HepG2 (cell line): ENCODE results near the gene KIF1B. TPM values are rescaled to one million over a fixed set of nuclear protein-coding genes. Genes with fewer than 3 reads are reported as not detected.

ENCODE experiments used
- ATAC-seq: fragments of 200-7000 bp; cut with Tn5 transposase; 3 replicates; pipeline ENCODE4 v1.9.1; 2020; ENCODE audit warnings: mild to moderate bottlenecking, moderate library complexity
- BruUV-seq: library from RNA; stranded (reverse); fragments of 400-500 nt; replicated peaks from 2 replicates; lab custom pipeline; 2021; lab: Mats Ljungman, UMichigan
- CTCF ChIA-PET: fragments of 300-600 bp; formaldehyde crosslinking; extraction: SDS; loops from one replicate; lab custom pipeline; 2021; ENCODE audit warnings: low total read pairs, inconsistent platforms, low intra/inter-chr PET ratio; lab: Yijun Ruan, JAX
- POLR2A ChIA-PET: fragments of 350-600 bp; sonication (Branson Sonifier 250); formaldehyde crosslinking; loops from one replicate; lab custom pipeline; 2020; ENCODE audit warnings: antibody characterized with exemption, inconsistent platforms; lab: Yijun Ruan, JAX
- DNase-seq: peaks from one replicate; pipeline ENCODE4 v3.0.0-alpha.2; 2015; ENCODE audit warnings: low spot score
- FAIRE-seq: peaks from 3 replicates; lab custom pipeline; 2011; peaks lifted over from hg19 to GRCh38; lab: Jason Lieb, UNC
- H2AFZ ChIP-seq: one replicate; pipeline ENCODE4 v1.6.1; 2011; ENCODE audit warnings: low read length, inconsistent platforms
- H3K27ac ChIP-seq: fragments of 300-600 bp; 3 replicates; pipeline ENCODE4 v1.8.0; 2011; ENCODE audit warnings: mixed run types, mild to moderate bottlenecking, mixed read lengths, low read length, inconsistent platforms; ENCODE audit not compliant: insufficient read depth; ENCODE audit errors: extremely low read length
- H3K27me3 ChIP-seq, 2 experiments: fragments of 200-600 bp in 1 of 2; 2 replicates in 1 of 2; 3 replicates in 1 of 2; pipeline versions ENCODE4 v1.6.0 to v1.8.0; 2011; ENCODE audit warnings: low read length in 2 of 2, mild to moderate bottlenecking in 2 of 2, moderate library complexity in 2 of 2, inconsistent platforms in 1 of 2; ENCODE audit not compliant: insufficient read depth in 2 of 2, control insufficient read depth in 1 of 2
- H3K36me3 ChIP-seq, 2 experiments: fragments of 200-600 bp in 1 of 2; replicated peaks in 1 of 2; 2 replicates in 1 of 2; 3 replicates in 1 of 2; pipeline versions ENCODE4 v1.5.1 to v1.8.0; 2011; ENCODE audit warnings: low read length in 2 of 2, inconsistent platforms in 1 of 2; ENCODE audit not compliant: insufficient read depth in 2 of 2, control insufficient read depth in 1 of 2
- H3K4me1 ChIP-seq: 2 replicates; pipeline ENCODE4 v1.5.1; 2012; ENCODE audit warnings: low read length, inconsistent platforms; ENCODE audit not compliant: insufficient read depth
- H3K4me2 ChIP-seq: 2 replicates; pipeline ENCODE4 v1.6.0; 2011; ENCODE audit warnings: low read depth, low read length, inconsistent platforms
- H3K4me3 ChIP-seq, 3 experiments: fragments of 200-600 bp in 1 of 3; sonication (generic), shearing (Covaris generic) in 1 of 3; replicated peaks in 1 of 3; 2 replicates each; pipeline ENCODE4 v1.5.1; 2011 to 2016; ENCODE audit warnings: low read length in 3 of 3, inconsistent platforms in 2 of 3, low read depth in 2 of 3, mild to moderate bottlenecking in 2 of 3, control low read depth in 1 of 3, mixed read lengths in 1 of 3; ENCODE audit not compliant: insufficient read depth in 1 of 3
- H3K79me2 ChIP-seq: one replicate; pipeline ENCODE4 v1.6.1; 2011; ENCODE audit warnings: low read length, inconsistent platforms; ENCODE audit not compliant: insufficient read depth
- H3K9ac ChIP-seq: 2 replicates; pipeline ENCODE4 v1.6.0; 2011; ENCODE audit warnings: mild to moderate bottlenecking, low read depth, low read length, inconsistent platforms; ENCODE audit not compliant: insufficient read depth
- H3K9me3 ChIP-seq: 2 replicates; pipeline ENCODE4 v1.5.1; 2012; ENCODE audit warnings: mild to moderate bottlenecking, low read length
- H4K20me1 ChIP-seq: 2 replicates; pipeline ENCODE4 v1.6.0; 2011; ENCODE audit warnings: inconsistent platforms, mild to moderate bottlenecking, low read length, moderate library complexity; ENCODE audit not compliant: insufficient read depth
- CBX1 ChIP-seq: IDR thresholded peaks from one replicate; pipeline ENCODE4 v1.6.1; 2016; ENCODE audit warnings: antibody characterized with exemption, low read depth
- CENPT ChIP-seq: sonication (generic); formaldehyde crosslinking; IDR thresholded peaks from 2 replicates; pipeline ENCODE4 v1.8.0; 2022; ENCODE audit warnings: low read depth, mild to moderate bottlenecking, moderate library complexity, missing genetic modification reagents
- E2F2 ChIP-seq: sonication (generic); formaldehyde crosslinking; IDR thresholded peaks from 2 replicates; pipeline ENCODE4 v1.4.0; 2020; ENCODE audit warnings: missing genetic modification reagents, borderline replicate concordance
- HMG20A ChIP-seq: IDR thresholded peaks from 2 replicates; pipeline ENCODE4 v1.6.1; 2016; ENCODE audit warnings: borderline replicate concordance
- IRF2 ChIP-seq: IDR thresholded peaks from 2 replicates; pipeline ENCODE4 v1.6.1; 2018; ENCODE audit warnings: missing genetic modification reagents, missing compliant biosample characterization
- KDM4B ChIP-seq: sonication (generic); formaldehyde crosslinking; IDR thresholded peaks from 2 replicates; pipeline ENCODE4 v1.4.0; 2020; ENCODE audit warnings: missing genetic modification reagents
- PBX2 ChIP-seq: IDR thresholded peaks from 2 replicates; pipeline ENCODE4 v1.6.1; 2016; ENCODE audit warnings: control low read depth
- SP4 ChIP-seq: sonication (generic); formaldehyde crosslinking; IDR thresholded peaks from 2 replicates; pipeline ENCODE4 v1.8.1; 2023; ENCODE audit warnings: mild to moderate bottlenecking, missing genetic modification reagents
- SSRP1 ChIP-seq: IDR thresholded peaks from 2 replicates; pipeline ENCODE4 v1.6.1; 2016; ENCODE audit warnings: control low read depth
- TIGD3 ChIP-seq: sonication (generic); formaldehyde crosslinking; IDR thresholded peaks from 2 replicates; pipeline ENCODE4 v1.5.1; 2020; ENCODE audit warnings: mild to moderate bottlenecking, missing genetic modification reagents, borderline replicate concordance
- ZBTB34 ChIP-seq: sonication (generic); formaldehyde crosslinking; IDR thresholded peaks from 2 replicates; pipeline ENCODE4 v1.8.0; 2022; ENCODE audit warnings: mild to moderate bottlenecking, missing genetic modification reagents
- ZMYM2 ChIP-seq: sonication (generic); formaldehyde crosslinking; IDR thresholded peaks from 2 replicates; pipeline ENCODE4 v1.8.0; 2022; ENCODE audit warnings: mild to moderate bottlenecking, missing genetic modification reagents
- ZNF567 ChIP-seq: sonication (generic); formaldehyde crosslinking; IDR thresholded peaks from 2 replicates; pipeline ENCODE4 v1.8.1; 2023; ENCODE audit warnings: mild to moderate bottlenecking, missing genetic modification reagents, borderline replicate concordance
- ZNF614 ChIP-seq: IDR thresholded peaks from 2 replicates; pipeline ENCODE4 v1.6.1; 2018; ENCODE audit warnings: missing biosample characterization, missing genetic modification reagents, inconsistent platforms, borderline replicate concordance
- ZNF747 ChIP-seq: sonication (generic); formaldehyde crosslinking; IDR thresholded peaks from 2 replicates; pipeline ENCODE4 v1.8.1; 2023; ENCODE audit warnings: missing genetic modification reagents, mild to moderate bottlenecking, borderline replicate concordance
- WGBS: methylation state at CpG from one replicate; pipeline ENCODE4 v1.1.6; 2017; ENCODE audit warnings: low lambda C conversion rate; 5-methylcytosine and 5-hydroxymethylcytosine counted together
- in situ Hi-C: cut with HindIII; loops from 2 replicates; pipeline ENCODE4 v1.10.0; 2017; ENCODE audit warnings: low pct_unique_long_range_greater_than_20kb; ENCODE audit not compliant: extremely low pct_ligation_motif_present
- intact Hi-C: fragments of 100-400 bp; cut with micrococcal nuclease; formaldehyde crosslinking; loops from one replicate; pipeline ENCODE4 v1.10.0; 2022; ENCODE audit not compliant: unreplicated experiment
- polyA plus RNA-seq, 8 experiments: library from polyadenylated mRNA; depleted of rRNA in 3 of 8; stranded (reverse) in 7 of 8; unstranded in 1 of 8; fragments of >200 nt; fragmentation: Illumina TruSeq in 4 of 8; extraction: Trizol in 4 of 8; gene quantifications; 2 replicates each; pipeline versions ENCODE4 v1.2.1 to v1.2.3, GENCODE V29; 2011 to 2016; ENCODE audit warnings: low read depth in 4 of 8, missing spikeins in 1 of 8, mixed read lengths in 1 of 8; ENCODE audit not compliant: insufficient read depth in 1 of 8
- total RNA-seq, 5 experiments: library from RNA; depleted of rRNA; stranded (reverse); fragments of >200 nt; fragmentation: Illumina TruSeq; extraction: Trizol; gene quantifications; 2 replicates each; pipeline ENCODE4 v1.2.3, GENCODE V29; 2016; ENCODE audit warnings: low read depth in 1 of 5

The KIF1B gene
- total and polyA plus RNA-seq, 2 of the 13 experiments (the other 11 are each of a cell fraction or from before 2014, with no cell fraction given), result 26.7 to 32.5 TPM

GRCh38 chr1:10265900-10266299 lies 55.5 kb downstream of the KIF1B start:
- H3K4me3 ChIP-seq, result no peak overlapping the region
- no peak overlapping the region for H3K9ac ChIP-seq
- H3K27ac ChIP-seq, result no peak overlapping the region
- in situ Hi-C loops, result no loop called here
- H3K27me3 ChIP-seq, result no peaks in the 10 kb centered on the region
- H2AFZ ChIP-seq, result no peak overlapping the region
- peaks cover 11 to 35% of the 10 kb centered on the region in 2 experiments for H3K36me3 ChIP-seq
- H3K4me1 ChIP-seq, result no peaks in the 10 kb centered on the region
- 95% methylated on average over 3 of the region's 3 CpGs for WGBS
- ChIA-PET POLR2A (no interaction called here), CTCF (no interaction called here)
- H3K79me2 ChIP-seq, result no peaks in the 10 kb centered on the region
- no peak for TF ChIP-seq ZNF747 (CRISPR knock-in tag)
- no peak for TF ChIP-seq ZMYM2 (CRISPR knock-in tag)
- TF ChIP-seq HMG20A (CRISPR knock-in tag), result no peak
- no peak overlapping the region for H3K4me2 ChIP-seq
- BruUV-seq, result no TSS peak
- FAIRE-seq (no peak), ATAC-seq (no peak), DNase-seq (no peak)
- H4K20me1 ChIP-seq, result no peaks in the 10 kb centered on the region
- intact Hi-C loops, result no loop called here
- no peaks in the 10 kb centered on the region for H3K9me3 ChIP-seq

- over 99% methylated on average over 5 of the region's 5 CpGs for WGBS
- H3K27ac ChIP-seq, result no peak overlapping the region
- ChIA-PET POLR2A (no interaction called here), CTCF (no interaction called here)
- H3K27me3 ChIP-seq, result no peaks in the 10 kb centered on the region
- DNase-seq (no peak), FAIRE-seq (no peak), ATAC-seq (no peak)
- H3K79me2 ChIP-seq, result no peaks in the 10 kb centered on the region
- in situ Hi-C loops (no loop called here), intact Hi-C loops (no loop called here)
- H3K9ac ChIP-seq, result no peak overlapping the region
- no peak overlapping the region for H2AFZ ChIP-seq
- H3K4me3 ChIP-seq, result no peak overlapping the region
- H3K9me3 ChIP-seq, result no peaks in the 10 kb centered on the region
- H3K36me3 ChIP-seq, result peaks cover 9 to 26% of the 10 kb centered on the region in 2 experiments
- H3K4me1 ChIP-seq, result peaks cover 10% of the 10 kb centered on the region
- no TSS peak for BruUV-seq
- H3K4me2 ChIP-seq, result no peak overlapping the region
- no peaks in the 10 kb centered on the region for H4K20me1 ChIP-seq
- TF ChIP-seq PBX2 (CRISPR knock-in tag) (no peak), ZBTB34 (CRISPR knock-in tag) (no peak), ZNF614 (no peak), ZNF567 (CRISPR knock-in tag) (no peak), CBX1 (no peak), E2F2 (CRISPR knock-in tag) (no peak), TIGD3 (CRISPR knock-in tag) (no peak), KDM4B (CRISPR knock-in tag) (no peak), CENPT (no peak), SSRP1 (CRISPR knock-in tag) (no peak), IRF2 (no peak), SP4 (CRISPR knock-in tag) (no peak)
Measured at GRCh38 chr1:10267319-10267718, 56.9 kb downstream of the KIF1B start.
